ENCODE results near the gene ELF3. TPM values are rescaled to one million over a fixed set of nuclear protein-coding genes. Genes with fewer than 3 reads are reported as not detected.

Gene ELF3
- total RNA-seq = under 1 TPM; under 0.01 to 0.34 TPM

DNA sequence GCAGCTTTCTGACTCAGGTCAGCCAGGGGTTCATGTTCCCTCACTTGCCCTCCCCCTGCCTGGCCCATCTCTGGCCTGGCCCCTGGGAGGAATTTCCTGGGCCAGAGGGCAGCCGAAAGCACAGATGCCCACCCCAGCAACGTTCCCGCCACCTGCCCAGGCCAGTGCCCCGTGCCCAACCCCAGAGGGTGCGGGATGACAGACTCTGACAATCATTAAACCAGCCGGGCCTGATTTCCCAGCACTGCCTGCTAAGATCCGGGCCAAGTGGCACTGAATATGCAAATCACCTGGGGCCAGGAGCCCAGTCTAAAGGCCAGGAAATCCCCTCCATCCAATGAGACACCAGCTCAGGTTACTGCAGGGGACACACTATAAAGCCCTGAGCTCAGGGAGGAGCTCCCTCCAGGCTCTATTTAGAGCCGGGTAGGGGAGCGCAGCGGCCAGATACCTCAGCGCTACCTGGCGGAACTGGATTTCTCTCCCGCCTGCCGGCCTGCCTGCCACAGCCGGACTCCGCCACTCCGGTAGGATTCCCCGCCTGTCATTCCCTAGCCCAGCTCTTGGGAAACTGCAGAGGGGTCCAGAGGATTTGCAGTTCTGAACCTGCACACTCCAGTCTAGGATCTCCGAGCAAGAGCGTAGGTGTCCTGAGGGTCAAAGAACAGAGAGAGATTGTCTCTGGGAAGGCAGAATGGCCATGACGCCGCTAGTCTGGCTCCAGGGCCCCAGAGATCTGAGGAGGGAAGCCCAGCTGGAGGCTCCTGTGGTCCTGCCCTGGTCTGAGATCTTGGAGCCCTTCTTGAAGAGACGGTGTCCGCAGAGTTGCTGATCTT is at the start of gene ELF3:
Gene ELF3 (plus strand): TSS at position 408 of the 836 bp plus-strand sequence. CDS start 550 bp downstream, outside the sequence.

DNA sequence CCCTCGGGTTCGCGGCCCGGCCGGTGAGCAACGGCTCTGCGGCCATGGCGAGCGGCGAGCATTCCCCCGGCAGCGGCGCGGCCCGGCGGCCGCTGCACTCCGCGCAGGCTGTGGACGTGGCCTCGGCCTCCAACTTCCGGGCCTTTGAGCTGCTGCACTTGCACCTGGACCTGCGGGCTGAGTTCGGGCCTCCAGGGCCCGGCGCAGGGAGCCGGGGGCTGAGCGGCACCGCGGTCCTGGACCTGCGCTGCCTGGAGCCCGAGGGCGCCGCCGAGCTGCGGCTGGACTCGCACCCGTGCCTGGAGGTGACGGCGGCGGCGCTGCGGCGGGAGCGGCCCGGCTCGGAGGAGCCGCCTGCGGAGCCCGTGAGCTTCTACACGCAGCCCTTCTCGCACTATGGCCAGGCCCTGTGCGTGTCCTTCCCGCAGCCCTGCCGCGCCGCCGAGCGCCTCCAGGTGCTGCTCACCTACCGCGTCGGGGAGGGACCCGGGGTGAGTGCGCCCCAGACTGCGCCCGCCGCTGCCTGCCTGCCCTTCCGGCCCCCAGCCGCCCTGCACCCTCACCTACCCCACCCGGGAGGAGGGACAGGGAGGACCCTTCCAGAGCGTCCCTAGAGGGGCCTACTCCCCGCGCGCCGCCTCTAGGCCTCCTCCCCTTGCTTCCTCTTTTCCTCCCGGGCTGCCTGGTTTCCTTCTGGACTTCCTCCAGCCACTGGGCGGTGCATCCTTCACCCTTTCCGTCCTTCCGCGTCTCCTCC is 27.6 kb upstream of the ELF3 start, which contains the start of gene RNPEP:
Gene RNPEP (plus strand): TSS at position 26 of the 757 bp plus-strand sequence. CDS start 19 bp downstream, at position 45.

Small RNA genes within 50 kb of the gene (small RNA-seq; reads per million reads assigned to genes)
- gene AL691482.1 = 0 reads per million in 2 donors
- gene AL691482.2 = 0 reads per million in 2 donors
- gene MIR6740 = 0.21 to 0.29 reads per million in 2 donors
- gene RF00156 = 0.13 to 0.81 reads per million in 2 donors

Other genes starting within 250 kb of the ELF3 start
- 10 to 100 TPM; 23.1 to 27.0 TPM for gene IPO9, start 181.4 kb upstream of the ELF3 start, total RNA-seq
- 10 to 100 TPM in 1 of 2 donors, 1 to 10 TPM in 1; 9.0 to 16.2 TPM for gene SHISA4, start 121.7 kb upstream of the ELF3 start, total RNA-seq
- gene LMOD1, start 64.0 kb upstream of the ELF3 start, total RNA-seq = under 1 TPM in 1 of 2 donors, not detected in 1; under 0.01 TPM
- gene TIMM17A, start 55.1 kb upstream of the ELF3 start, total RNA-seq = 10 to 100 TPM; 46.5 to 79.3 TPM
- 10 to 100 TPM; 50.9 to 77.3 TPM for gene RNPEP, start 27.9 kb upstream of the ELF3 start, total RNA-seq
- under 1 TPM in 1 of 2 donors, not detected in 1; under 0.01 TPM for gene GPR37L1, start 112.3 kb downstream of the ELF3 start, total RNA-seq
- gene ARL8A, start 134.2 kb downstream of the ELF3 start, total RNA-seq = 10 to 100 TPM; 29.9 to 37.0 TPM
- not detected for gene PTPN7, start 150.0 kb downstream of the ELF3 start, total RNA-seq
- gene LGR6, start 183.2 kb downstream of the ELF3 start, total RNA-seq = not detected

Data from melanocyte of skin (primary cell).